ENCODE results near the gene ISM1.

ISM1 gene

DNA sequence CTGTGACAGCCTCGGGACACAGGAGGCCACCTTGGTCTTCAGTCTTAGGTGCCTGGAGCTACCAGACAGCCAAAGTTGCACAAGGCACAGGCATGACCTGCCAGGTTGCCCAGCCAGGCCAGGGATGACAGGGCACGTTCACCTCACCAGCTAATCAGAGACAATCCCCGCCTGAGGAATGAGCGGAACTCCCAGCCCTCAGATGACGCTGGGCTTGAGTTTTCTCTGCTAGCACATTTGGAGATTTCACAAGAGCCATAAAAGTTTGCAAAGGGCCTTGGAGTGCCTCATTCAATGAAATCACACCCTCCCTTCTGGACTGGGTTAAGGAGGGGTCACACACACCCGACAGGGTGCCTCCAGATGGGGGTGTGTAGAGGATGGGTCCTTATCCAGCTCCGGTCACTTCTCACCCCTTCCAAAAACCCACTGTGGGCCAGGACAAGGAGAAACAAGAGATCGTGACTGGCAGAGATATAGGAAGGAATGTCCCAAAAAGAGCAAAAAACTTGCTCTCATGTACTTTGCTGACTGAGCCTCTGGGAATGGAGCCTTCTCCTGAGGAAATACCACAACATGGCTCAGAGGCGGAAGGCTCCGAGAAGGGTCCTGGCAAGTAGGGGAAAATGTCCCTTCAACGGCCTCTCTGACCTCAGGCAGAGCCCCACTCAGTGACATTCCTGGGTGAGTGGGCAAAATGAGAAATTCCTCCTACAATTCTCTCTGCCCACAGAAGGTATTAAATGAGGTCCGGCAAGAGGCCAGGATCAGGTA is 121.6 kb downstream of the ISM1 start:
- Mint-ChIP-seq H3K4me1 (ENCODE audit: low read depth) (peaks cover 31% of the 10 kb centered on the region), H3K27ac (no peak overlapping the region), H3K4me3 (no peak overlapping the region), H3K36me3 (ENCODE audit: low read depth) (no peaks in the 10 kb centered on the region), H3K27me3 (peaks cover 3% of the 10 kb centered on the region), H3K9me3 (no peaks in the 10 kb centered on the region)

DNA sequence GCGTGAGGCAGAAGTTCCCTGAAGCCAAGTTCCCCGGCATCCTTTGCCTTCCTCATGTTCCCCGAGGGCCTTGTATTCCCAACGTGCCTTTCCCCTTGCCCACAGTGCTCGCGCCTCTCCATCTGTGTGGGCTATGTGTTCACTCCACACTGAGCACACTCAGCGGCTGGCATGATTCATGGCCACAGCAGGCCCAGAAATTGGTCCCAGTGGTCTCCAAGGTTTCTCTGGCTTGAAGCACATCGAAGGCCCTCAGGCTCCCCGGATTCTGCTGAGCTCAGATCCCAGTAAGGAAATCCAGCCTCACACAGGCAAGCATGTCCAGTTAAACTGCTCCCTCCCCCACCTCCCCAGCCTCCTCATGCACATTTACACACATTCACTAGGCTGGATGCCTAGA is 123.6 kb downstream of the ISM1 start:
- no peak overlapping the region for H3K4me3 Mint-ChIP-seq
- H3K36me3 Mint-ChIP-seq (ENCODE audit: low read depth), result no peaks in the 10 kb centered on the region
- peaks cover 3% of the 10 kb centered on the region for H3K27me3 Mint-ChIP-seq
- H3K4me1 Mint-ChIP-seq (ENCODE audit: low read depth), result peaks cover 11% of the 10 kb centered on the region
- H3K27ac Mint-ChIP-seq, result no peak overlapping the region
- H3K9me3 Mint-ChIP-seq, result no peaks in the 10 kb centered on the region

DNA sequence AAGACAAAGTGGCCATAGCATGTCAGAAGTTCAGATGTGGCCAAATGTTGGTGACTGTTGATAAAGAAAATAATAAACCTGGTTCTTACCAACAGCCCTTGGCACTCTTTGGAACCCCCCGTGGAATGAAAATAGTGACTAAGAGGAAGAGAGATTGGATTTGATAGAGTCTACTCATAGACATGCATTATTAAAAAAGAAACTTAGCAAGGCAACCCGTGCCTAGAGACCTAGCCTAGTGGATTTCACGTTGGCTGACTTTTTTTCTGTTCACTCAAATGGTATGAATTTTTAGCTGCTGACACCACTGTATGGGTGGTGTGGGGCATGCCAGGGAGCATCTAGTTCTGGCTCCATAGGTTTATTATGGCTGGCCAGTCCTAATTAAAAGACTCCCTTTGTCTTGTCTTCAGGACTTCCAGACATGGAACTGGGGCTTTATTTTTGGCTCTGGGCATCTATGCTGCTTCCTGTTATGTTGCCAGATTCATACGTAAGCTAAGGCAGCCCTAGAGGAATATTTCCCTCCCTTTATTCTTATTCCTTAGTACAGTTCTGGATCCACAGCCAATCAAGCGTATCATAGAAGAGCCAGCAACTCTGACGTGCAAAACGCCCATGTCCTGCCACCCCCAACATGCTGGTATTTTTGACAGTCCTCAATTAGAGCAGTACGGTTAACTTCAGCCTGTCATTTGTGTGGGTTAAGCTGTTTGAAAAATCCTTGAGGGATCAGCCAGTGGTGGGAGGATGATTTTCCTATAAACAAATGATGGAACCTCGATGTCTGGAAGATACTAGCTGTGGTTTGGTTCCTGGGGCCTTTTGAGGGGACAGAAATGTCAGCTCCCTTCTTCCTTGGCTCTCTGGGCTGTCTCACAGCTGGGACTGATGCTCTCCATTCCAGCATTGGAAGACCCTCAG is 127.5 kb downstream of the ISM1 start:
- H3K27me3 Mint-ChIP-seq, result peaks cover 3% of the 10 kb centered on the region
- H3K27ac Mint-ChIP-seq, result no peak overlapping the region
- no peak overlapping the region for H3K4me3 Mint-ChIP-seq
- H3K36me3 Mint-ChIP-seq (ENCODE audit: low read depth), result no peaks in the 10 kb centered on the region
- no peaks in the 10 kb centered on the region for H3K4me1 Mint-ChIP-seq (ENCODE audit: low read depth)
- no peaks in the 10 kb centered on the region for H3K9me3 Mint-ChIP-seq

DNA sequence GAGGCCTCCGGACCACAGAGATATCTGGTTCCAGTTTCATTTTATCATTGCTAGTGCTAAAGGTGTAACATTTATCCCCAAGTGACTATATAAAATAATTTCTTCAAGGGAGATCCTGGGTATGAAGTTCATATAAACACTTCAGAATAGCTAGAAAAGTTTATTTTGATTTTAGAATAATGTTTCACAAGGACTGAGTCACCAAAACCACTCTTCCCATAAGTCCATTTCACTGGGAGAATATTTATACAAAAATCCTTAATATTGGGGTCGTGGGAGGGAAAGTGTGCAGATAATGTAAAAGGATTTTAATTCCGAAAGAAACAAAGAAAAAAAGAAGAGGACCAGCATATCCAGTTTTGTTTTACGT is 128.1 kb downstream of the ISM1 start:
- H3K27me3 Mint-ChIP-seq, result no peaks in the 10 kb centered on the region
- H3K4me1 Mint-ChIP-seq (ENCODE audit: low read depth), result no peaks in the 10 kb centered on the region

More for the DNA sequence above, 128.1 kb downstream of the ISM1 start:
- H3K4me3 Mint-ChIP-seq, result no peak overlapping the region
- no peak overlapping the region for H3K27ac Mint-ChIP-seq
- no peaks in the 10 kb centered on the region for H3K9me3 Mint-ChIP-seq
- H3K36me3 Mint-ChIP-seq (ENCODE audit: low read depth), result no peaks in the 10 kb centered on the region
